ENCODE data around the gene TMEM109.

DNA sequence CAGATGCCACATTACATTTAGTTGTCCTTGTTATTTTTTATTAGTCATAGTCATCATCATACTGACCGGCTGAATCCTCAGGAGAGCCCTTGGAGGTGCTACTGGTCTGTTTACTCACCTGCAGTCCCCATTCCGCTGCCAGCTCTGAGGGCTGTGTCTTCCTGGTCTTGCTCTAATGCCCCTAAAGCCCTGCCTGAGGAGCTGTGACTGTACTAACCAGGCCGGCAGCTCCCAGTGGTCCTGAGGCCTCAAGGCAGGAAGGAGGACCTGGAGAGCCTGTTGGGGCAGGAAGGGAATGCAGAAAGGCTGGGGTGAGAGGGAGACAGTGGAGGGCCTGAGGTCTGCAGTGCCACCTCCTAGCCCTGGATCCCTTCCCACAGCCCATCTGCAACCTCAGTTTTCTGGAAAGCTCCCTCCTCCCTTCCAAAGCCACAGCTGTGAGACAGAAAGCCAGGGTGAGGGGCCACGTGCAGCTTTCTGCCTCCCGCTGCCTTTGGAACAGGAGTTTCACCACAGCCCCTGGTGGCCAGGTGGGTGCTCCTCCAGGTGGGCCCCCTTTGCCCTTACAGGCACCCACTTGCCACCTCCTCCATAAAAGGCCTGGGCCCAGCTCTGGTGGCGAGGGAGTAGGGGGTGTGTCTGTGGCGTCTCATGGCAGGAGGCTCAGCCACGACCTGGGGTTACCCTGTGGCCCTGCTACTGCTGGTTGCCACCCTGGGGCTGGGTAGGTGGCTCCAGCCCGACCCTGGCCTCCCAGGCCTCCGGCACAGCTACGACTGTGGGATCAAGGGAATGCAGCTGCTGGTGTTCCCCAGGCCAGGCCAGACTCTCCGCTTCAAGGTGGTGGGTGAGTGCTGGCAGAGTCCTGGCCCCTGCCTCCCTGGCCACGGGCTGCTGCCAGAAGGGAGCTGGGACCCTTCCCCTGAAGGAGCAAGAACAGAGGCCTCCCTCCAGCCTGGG, 46.8 kb upstream of the TMEM109 start, which contains the start of gene ZP1:
- TF ChIP-seq, protein P1, sequence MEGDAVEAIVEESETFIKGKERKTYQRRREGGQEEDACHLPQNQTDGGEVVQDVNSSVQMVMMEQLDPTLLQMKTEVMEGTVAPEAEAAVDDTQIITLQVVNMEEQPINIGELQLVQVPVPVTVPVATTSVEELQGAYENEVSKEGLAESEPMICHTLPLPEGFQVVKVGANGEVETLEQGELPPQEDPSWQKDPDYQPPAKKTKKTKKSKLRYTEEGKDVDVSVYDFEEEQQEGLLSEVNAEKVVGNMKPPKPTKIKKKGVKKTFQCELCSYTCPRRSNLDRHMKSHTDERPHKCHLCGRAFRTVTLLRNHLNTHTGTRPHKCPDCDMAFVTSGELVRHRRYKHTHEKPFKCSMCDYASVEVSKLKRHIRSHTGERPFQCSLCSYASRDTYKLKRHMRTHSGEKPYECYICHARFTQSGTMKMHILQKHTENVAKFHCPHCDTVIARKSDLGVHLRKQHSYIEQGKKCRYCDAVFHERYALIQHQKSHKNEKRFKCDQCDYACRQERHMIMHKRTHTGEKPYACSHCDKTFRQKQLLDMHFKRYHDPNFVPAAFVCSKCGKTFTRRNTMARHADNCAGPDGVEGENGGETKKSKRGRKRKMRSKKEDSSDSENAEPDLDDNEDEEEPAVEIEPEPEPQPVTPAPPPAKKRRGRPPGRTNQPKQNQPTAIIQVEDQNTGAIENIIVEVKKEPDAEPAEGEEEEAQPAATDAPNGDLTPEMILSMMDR (IDR thresholded peaks at IDR 0.05; ENCODE audit: insufficient read depth, low read length), result no peak
- TF ChIP-seq POLR2AphosphoS5 (IDR thresholded peaks at IDR 0.05; ENCODE audit: low read depth) (no peak), REST (IDR thresholded peaks at IDR 0.05; ENCODE audit: insufficient replicate concordance, low read depth) (no peak), SPI1 (IDR thresholded peaks at IDR 0.05; ENCODE audit: borderline replicate concordance, low read depth) (no peak)
